ENCODE data around the gene DSC1.

GRCh38 chr18:31162825-31163435 lies at the start of gene DSC1:
- TF ChIP-seq TAF1 (IDR thresholded peaks at IDR 0.05; ENCODE audit: borderline replicate concordance, low read depth, low read length), result no peak
- TF ChIP-seq, protein P1, sequence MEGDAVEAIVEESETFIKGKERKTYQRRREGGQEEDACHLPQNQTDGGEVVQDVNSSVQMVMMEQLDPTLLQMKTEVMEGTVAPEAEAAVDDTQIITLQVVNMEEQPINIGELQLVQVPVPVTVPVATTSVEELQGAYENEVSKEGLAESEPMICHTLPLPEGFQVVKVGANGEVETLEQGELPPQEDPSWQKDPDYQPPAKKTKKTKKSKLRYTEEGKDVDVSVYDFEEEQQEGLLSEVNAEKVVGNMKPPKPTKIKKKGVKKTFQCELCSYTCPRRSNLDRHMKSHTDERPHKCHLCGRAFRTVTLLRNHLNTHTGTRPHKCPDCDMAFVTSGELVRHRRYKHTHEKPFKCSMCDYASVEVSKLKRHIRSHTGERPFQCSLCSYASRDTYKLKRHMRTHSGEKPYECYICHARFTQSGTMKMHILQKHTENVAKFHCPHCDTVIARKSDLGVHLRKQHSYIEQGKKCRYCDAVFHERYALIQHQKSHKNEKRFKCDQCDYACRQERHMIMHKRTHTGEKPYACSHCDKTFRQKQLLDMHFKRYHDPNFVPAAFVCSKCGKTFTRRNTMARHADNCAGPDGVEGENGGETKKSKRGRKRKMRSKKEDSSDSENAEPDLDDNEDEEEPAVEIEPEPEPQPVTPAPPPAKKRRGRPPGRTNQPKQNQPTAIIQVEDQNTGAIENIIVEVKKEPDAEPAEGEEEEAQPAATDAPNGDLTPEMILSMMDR (IDR thresholded peaks at IDR 0.05 in 2 of 3, conservative IDR thresholded peaks at IDR 0.05 in 1 of 3; ENCODE audit: control insufficient read depth in 2 of 3, extremely low read depth in 1 of 3, insufficient read depth in 1 of 3, low read depth in 3 of 3, low read length in 3 of 3), result no peak
- TF ChIP-seq ZSCAN29 (IDR thresholded peaks at IDR 0.05), result no peak
